ENCODE measurements around the gene TLCD1.
A peak's percentile ranks its signal among the peaks of the same experiment; 100 is the strongest.

The TLCD1 gene, protein sequence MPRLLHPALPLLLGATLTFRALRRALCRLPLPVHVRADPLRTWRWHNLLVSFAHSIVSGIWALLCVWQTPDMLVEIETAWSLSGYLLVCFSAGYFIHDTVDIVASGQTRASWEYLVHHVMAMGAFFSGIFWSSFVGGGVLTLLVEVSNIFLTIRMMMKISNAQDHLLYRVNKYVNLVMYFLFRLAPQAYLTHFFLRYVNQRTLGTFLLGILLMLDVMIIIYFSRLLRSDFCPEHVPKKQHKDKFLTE

DNA sequence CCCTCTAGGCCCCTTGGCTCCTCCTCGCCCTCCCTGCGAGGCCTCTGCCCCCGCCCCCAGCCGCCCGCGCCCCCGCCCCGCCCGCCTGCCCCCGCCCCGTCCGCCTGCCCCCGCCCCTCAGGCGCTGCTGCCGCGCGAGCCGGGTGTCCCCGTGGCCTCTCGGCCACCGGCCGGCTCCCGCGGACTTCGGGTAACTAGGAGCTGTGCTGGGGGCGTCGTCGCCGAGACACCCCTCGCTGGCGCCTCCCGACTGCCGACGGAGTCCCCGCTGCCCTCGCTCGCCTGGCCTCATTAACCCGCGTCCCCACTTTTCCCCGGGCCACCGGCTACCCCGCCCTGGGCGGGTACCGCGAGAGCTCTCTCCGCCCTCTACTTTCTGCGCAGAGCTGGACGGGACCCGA is at the start of gene TLCD1:
Gene TLCD1, minus strand, starts transcription at position 8 of the 401 bp plus-strand sequence. CDS start 136 bp downstream, outside the sequence.
- peak in 2 of 3 experiments; percentile 58 to 82 for DNase-seq (ENCODE audit: low read depth in 3 of 3)

GRCh38 chr17:28774206-28774605 is 48.2 kb upstream of the TLCD1 start:
- no peak for DNase-seq (ENCODE audit: low read depth in 3 of 3)

- DNase-seq (ENCODE audit: low read depth in 3 of 3): no peak
Measured at GRCh38 chr17:28773736-28774135, 47.7 kb upstream of the TLCD1 start.

DNA sequence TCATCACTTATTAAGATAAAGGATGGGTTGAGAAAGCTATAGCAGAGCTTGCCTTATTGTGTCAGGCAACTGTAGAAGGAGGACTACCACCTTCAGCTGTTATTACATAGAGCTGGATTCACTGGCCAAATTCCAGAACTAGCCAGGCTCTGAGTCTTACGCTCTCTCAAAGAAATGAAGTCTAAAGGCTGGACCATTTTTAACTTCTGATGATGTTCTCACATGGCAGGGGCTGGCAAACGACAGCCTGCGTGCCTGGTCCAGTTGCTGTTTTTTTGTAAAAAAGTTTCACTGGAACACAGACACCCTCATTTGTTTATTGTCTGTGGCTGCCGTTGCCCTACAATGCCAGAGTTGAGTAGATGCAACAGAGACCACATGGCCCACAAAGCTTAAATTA is 39.0 kb upstream of the TLCD1 start:
- DNase-seq (ENCODE audit: low read depth in 3 of 3): no peak

DNA sequence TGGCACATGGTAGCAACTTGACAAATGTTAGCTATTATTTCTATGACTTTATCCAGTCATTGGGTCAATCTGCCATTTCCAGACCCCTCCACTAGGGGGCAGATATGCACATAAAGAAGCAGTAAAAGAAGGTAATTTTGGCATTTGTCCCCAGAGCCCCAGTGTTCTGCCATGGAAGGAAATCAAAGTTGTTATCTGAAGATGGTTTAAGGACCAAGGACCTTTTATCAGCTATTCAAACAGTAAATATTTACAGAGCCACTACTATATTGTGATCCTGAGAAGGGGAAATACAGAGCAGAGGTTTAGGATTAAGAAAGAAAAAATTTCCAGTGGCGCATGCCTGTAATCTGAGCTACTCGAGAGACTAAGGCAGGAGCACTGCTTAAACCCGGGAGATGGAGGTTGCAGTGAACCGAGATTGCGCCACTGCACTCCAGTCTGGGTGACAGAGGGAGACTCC is 37.8 kb upstream of the TLCD1 start:
- peak; percentile 49 to 74 (median 67) for DNase-seq (ENCODE audit: low read depth in 3 of 3)

DNA sequence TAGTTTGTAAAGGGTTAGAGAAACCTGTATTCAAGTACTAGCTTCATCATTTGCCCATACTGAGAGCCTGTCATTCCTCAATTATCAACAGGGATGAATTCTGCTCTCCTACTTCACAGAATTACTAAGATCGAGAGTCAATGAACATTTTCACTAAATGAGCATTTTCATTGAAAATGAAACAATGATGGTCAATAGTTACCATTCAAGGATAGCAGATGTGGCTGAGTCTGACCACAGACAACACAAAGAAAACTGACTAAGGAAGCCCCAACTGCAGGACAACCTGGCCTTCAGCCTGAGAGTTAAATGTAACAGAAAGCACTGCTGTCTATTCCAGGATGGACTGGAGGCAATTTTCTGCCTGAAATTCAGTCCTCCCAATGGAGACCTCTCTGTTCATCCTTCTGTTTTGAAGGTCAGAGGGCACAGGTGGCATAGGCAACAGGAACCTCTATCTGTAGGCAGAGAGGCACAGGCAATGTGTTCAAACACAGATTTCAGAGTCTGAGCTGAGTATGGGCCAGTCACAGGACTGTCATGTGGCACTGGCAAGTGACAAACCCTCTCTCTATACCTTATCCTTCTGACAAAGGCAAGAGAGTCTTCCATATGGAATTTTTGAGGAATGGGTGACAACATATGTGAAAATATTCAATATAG is 37.2 kb upstream of the TLCD1 start:
- no peak for DNase-seq (ENCODE audit: low read depth in 3 of 3)

DNA sequence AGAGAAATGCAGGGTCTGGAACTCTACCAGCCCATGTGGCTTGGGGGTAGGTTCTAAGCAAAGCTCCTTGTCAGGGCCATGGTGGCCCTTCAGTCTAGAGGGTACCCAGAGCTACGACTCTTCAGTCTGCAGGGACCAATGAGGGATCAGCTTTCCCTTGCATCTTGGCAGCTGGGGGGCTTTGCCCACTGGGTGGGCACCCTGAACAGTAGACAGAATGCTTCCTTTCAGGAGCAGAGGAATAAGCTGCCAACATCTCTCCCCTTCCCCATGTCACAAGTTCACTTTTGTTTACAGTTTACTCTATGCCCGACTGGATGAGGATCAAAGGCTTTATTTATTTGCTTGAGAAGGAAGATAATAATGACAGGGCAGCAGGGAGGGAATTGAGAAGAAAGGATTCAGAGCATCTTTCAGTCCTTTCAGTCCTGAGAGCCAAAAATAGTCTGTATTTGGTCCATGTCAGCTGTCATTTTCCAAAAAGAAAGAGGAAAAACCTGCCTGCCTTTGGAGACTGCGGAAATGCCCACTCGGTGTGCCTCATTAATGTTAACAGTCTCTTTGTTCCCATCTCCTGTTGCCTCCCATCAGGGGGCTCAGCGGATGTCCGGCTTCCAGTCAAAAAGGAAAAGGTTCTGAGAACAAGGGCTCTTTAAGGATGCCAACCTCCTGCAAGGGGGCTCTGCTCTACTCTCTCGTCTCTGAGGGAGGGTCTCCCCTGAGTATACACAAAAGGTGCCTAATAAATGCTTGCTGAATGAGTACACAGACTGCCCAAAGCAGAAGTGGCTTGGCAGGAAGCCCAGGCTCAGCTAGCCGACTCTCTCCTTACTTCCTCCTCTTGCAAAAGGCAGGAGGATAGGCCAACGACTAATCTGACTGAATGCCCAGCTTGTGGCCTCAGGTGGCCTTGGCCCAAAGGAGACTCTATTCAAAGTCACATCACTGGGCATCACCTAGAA is 34.8 kb upstream of the TLCD1 start:
- no peak for DNase-seq (ENCODE audit: low read depth in 3 of 3)

GRCh38 chr17:28759256-28759865 is 33.3 kb upstream of the TLCD1 start:
- DNase-seq (ENCODE audit: low read depth in 3 of 3): no peak

- DNase-seq (ENCODE audit: low read depth in 3 of 3): no peak
Measured at GRCh38 chr17:28758411-28759121, 32.5 kb upstream of the TLCD1 start.

DNA sequence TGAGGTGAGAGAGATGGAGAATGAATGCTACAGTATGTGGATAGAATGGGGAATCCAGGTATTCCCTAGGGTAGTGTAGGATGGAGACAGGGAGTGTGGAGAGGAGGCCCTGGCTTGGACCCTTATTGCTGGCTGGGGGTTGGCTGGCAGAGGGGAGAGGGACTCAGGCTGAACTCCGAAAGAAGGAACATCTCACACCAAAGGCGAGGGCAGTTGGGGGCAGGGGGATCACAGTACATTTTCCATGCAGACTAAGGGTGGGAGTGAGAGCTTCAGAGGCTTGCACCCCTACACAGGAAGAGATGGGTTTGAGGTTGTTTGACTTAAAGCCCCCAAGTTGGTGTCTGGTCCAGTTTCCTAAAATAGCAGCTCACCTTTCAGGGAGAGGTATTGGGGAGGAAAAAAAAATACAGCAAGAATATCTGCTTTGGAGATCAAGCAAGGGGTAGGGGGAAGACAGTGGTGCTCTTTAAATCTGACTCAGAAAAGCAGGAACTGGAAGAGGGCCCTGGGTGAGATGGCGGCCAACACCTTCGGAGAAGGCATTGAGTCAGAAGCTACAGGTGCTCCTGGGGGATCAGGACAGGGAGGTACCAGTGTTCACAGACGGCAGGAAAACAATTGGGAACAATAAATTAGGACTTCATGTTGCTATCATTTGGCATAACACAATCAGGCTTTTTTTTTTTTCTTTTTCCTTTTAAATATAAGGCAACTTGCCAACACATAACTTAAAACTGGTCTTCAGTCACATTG is 30.2 kb upstream of the TLCD1 start:
- no peak for DNase-seq (ENCODE audit: low read depth in 3 of 3)

- DNase-seq (ENCODE audit: low read depth in 3 of 3): no peak
Measured at GRCh38 chr17:28755486-28755885, 29.5 kb upstream of the TLCD1 start.

DNA sequence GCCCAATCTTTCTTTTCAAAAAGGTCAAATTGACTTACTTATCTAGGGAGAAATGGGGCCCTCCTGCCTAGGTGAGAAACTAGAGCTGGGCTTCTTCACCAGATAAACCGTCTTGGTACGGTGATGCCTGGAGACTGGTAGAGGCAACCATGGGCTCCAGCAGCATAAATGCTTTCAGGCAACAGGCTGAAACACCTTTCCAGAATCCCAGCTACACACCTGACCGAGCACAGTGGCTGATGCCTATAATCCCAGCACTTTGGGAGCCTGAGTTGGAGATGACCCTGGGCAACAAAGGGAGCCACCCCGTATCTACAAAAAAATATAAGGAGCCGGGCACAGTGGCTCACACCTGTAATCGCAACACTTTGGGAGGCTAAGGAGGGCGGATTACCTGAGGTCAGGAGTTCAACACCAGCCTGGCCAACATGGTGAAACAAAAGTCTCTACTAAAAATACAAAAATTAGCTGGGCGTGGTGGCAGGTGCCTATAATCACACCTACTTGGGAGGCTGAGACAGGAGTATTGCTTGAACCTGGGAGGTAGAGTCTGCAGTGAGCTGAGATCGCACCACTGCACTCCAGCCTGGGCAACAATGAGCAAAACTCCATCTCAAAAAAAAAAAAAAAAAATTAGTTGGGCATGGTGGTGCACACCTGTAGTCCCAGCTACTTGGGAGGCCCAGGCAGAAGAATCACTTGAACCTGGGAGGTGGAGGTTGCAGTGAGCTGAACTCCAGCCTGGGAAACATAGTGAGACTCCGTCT is 25.8 kb upstream of the TLCD1 start:
- DNase-seq (ENCODE audit: low read depth in 3 of 3): no peak

DNA sequence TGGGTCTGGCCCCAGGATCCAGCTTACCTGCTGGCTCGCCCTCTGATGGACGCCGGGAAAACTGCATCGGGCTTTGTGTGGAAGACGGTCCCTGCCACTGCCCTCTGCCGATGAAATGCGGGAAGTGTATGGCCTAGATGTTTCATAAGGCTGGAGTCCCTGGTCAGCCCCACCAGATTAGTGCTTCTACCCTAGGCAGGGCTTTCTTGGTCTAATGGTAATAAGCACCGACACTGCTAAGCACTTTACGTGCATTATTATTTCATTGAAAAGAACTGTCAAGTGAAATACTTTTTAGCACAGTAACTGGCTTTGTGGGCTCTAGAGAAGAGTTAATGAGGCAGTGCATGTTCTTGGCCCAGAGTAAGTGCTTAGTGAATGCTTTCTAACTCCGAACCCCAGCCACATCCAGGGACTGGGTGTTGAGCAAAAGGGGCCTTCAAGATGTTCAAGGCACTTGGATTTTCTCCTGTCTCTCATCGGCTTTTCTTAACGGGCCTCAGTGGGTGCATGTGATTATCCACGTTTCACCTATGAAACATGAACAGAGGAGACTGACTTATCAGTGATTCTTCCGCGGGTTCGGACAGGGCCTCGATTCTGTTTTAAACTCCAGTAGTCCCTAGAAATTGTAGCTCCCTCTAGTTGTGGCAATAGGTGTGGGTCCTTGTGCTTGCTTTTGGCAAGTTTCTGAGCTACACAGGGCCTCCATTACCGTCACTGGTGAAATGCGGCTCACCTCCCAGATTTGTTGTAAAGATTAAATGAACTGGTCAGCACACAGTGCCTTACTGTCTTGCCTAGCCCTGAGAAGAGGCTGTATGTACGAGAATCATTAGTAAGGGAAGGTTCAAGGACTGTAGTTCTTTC is 24.4 kb upstream of the TLCD1 start:
- DNase-seq (ENCODE audit: low read depth in 3 of 3): peak; percentile 69 to 88 (median 85)

GRCh38 chr17:28749516-28750177 is 23.6 kb upstream of the TLCD1 start:
- DNase-seq (ENCODE audit: low read depth in 3 of 3): no peak

DNA sequence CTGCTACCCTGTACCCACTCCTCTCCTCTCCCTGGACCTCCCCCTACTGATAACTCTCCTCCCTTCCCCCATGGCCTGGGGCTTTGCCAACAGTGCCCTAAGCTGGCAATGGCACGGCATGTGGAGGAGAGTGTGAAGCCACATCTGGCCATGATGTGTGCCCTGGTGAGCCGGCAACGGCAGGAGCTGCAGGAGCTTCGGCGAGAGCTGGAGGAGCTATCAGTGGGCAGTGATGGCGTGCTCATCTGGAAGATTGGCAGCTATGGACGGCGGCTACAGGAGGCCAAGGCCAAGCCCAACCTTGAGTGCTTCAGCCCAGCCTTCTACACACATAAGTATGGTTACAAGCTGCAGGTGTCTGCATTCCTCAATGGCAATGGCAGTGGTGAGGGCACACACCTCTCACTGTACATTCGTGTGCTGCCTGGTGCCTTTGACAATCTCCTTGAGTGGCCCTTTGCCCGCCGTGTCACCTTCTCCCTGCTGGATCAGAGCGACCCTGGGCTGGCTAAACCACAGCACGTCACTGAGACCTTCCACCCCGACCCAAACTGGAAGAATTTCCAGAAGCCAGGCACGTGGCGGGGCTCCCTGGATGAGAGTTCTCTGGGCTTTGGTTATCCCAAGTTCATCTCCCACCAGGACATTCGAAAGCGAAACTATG is 23.0 kb upstream of the TLCD1 start:
- DNase-seq (ENCODE audit: low read depth in 3 of 3): no peak

DNA sequence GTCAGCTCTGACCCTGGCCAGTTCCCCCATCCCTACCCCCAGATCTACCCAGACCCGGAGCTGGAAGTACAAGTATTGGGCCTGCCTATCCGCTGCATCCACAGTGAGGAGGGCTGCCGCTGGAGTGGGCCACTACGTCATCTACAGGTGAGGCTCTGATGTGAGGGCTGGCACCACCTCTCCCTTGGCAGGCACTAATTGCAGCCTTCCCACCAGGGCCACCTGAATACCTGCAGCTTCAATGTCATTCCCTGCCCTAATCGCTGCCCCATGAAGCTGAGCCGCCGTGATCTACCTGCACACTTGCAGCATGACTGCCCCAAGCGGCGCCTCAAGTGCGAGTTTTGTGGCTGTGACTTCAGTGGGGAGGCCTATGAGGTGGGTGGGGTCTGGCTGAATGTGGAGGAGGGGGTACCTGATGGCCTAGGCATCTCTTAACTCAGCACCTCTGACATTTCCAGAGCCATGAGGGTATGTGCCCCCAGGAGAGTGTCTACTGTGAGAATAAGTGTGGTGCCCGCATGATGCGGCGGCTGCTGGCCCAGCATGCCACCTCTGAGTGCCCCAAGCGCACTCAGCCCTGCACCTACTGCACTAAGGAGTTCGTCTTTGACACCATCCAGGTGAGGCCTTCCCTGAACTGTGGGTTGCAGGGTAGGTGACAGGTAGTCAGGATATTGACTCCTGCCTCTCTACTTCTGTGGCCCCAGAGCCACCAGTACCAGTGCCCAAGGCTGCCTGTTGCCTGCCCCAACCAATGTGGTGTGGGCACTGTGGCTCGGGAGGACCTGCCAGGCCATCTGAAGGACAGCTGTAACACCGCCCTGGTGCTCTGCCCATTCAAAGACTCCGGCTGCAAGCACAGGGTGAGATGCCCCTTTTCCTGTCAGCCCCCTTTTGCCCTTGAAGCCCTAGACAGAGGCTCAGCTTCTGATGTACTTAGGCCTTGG is 22.0 kb upstream of the TLCD1 start:
- DNase-seq (ENCODE audit: low read depth in 3 of 3): no peak
